Bronchial epithelial cell (primary cell): Measurements from ENCODE around the gene TEX2. TPM values are rescaled to one million over a fixed set of nuclear protein-coding genes. Genes with fewer than 3 reads are reported as not detected.
A peak's percentile ranks its signal among the peaks of the same experiment; 100 is the strongest.

Source experiments
- DNase-seq: peaks from one replicate; pipeline ENCODE4 v3.0.0-alpha.2; 2010; ENCODE audit warnings: low read depth
- FAIRE-seq: peaks from 2 replicates; lab custom pipeline; 2011; peaks lifted over from hg19 to GRCh38; lab: Jason Lieb, UNC
- H3K27me3 ChIP-seq: 2 replicates; pipeline ENCODE4 v1.5.1; 2011; ENCODE audit warnings: low read length; ENCODE audit not compliant: control insufficient read depth, insufficient read depth
- H3K36me3 ChIP-seq: 2 replicates; pipeline ENCODE4 v1.5.1; 2011; ENCODE audit warnings: low read length; ENCODE audit not compliant: control insufficient read depth, insufficient read depth
- H3K4me3 ChIP-seq: 2 replicates; pipeline ENCODE4 v1.5.1; 2011; ENCODE audit warnings: mild to moderate bottlenecking, low read depth, low read length, control low read depth
- total RNA-seq: library from RNA; depleted of rRNA; stranded (reverse); fragments of >200 nt; gene quantifications from 2 replicates; pipeline ENCODE4 v1.2.1, GENCODE V29; 2014
- TF ChIP-seq, protein P1 (sequence below): IDR thresholded peaks from 2 replicates; pipeline ENCODE4 v1.5.1; 2011; ENCODE audit warnings: mild to moderate bottlenecking, moderate library complexity, low read length, control low read depth, inconsistent platforms; ENCODE audit not compliant: insufficient read depth, severe bottlenecking

Gene TEX2
- total RNA-seq, 1 donor from 2014 or later, result 14.7 TPM

DNA sequence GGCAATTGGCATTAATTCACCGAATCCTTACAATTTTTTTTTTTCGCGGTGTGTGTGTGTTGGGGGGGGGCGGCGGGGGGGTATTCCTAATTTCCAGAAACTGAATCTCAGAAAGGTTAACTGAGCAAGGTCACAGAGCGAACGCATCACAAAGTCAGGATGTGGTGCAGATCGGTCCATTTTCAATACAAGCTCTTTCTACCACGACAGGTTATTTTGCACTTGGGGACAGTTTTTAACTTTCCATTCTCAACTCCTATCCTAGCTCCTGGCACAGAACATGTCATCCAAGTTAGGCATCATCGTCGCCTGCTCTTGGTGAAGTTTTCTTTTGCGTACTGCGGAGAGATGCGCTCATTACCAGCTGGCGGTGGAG lies 117.7 kb downstream of the TEX2 start:
- Histone ChIP-seq H3K4me3 (peak overlapping the region; percentile 75), H3K36me3 (peaks cover 2% of the 10 kb centered on the region), H3K27me3 (no peaks in the 10 kb centered on the region)
- no peak for DNase-seq
- TF ChIP-seq, protein P1, sequence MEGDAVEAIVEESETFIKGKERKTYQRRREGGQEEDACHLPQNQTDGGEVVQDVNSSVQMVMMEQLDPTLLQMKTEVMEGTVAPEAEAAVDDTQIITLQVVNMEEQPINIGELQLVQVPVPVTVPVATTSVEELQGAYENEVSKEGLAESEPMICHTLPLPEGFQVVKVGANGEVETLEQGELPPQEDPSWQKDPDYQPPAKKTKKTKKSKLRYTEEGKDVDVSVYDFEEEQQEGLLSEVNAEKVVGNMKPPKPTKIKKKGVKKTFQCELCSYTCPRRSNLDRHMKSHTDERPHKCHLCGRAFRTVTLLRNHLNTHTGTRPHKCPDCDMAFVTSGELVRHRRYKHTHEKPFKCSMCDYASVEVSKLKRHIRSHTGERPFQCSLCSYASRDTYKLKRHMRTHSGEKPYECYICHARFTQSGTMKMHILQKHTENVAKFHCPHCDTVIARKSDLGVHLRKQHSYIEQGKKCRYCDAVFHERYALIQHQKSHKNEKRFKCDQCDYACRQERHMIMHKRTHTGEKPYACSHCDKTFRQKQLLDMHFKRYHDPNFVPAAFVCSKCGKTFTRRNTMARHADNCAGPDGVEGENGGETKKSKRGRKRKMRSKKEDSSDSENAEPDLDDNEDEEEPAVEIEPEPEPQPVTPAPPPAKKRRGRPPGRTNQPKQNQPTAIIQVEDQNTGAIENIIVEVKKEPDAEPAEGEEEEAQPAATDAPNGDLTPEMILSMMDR, result no peak
- no peak for FAIRE-seq

DNA sequence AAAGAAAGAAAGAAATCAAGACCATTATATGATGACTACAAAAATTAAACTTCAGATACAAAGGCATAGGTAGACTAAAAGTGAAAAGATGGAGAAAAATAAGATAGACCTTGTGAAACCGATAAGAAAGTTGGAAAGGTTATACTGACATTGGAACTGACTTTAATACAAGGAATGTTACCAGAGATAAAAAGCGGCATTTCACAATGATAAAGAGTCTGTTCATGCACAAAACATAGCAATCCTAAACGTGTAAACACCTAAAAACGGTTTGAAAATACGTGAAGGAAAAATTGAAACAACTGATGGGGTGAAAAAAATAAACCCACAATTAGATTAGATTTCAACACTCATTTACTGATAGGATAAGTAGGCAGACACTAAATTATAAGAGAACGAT lies 123.5 kb downstream of the TEX2 start:
- TF ChIP-seq, protein P1, result no peak
- DNase-seq (no peak), FAIRE-seq (no peak)
- no peak overlapping the region for H3K4me3 ChIP-seq
- H3K27me3 ChIP-seq, result no peaks in the 10 kb centered on the region
- H3K36me3 ChIP-seq, result no peaks in the 10 kb centered on the region

DNA sequence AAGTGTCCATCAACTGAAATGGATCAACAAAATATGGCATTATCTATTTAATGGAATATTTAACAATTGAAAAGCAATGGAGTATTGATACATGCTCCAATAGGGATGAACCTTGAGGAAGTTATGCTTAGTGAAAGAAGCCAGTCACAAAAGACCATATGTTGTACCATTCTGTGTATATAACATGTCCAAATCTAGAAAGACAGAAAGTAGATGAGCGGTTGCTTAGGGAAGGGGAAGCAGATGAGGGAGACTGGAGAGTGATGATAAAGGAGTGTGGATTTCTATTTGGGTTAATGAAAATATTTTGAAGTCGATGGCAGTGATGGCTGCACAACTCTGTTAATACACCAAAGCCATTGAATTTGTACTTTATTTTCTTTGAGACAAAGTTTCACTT lies 124.6 kb downstream of the TEX2 start:
- TF ChIP-seq, protein P1, result no peak
- no peak for FAIRE-seq

DNA sequence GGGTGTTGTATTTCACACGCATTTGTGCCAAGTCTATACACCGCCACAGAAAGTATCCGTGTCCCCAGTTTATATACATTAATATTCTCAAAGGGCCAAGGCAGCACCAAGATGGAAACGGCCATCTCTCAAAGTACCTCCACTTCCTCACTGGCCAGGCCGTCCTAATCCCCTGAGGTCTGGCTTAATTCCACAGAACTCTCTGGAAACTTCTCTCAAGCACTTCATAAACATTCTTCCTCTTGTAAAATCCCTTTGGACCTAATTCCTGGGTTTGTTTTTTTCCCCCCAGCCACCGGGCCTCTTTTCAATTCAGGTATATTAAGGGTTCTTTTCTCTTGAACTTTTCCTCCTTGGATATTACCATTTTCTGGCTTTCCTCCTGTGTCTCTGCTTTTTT lies 128.1 kb downstream of the TEX2 start:
- Histone ChIP-seq H3K4me3 (no peak overlapping the region), H3K27me3 (no peaks in the 10 kb centered on the region), H3K36me3 (no peaks in the 10 kb centered on the region)
- DNase-seq, result no peak
- no peak for FAIRE-seq
- TF ChIP-seq, protein P1, result no peak

More for the DNA sequence above, 124.6 kb downstream of the TEX2 start:
- Histone ChIP-seq H3K27me3 (no peaks in the 10 kb centered on the region), H3K4me3 (no peak overlapping the region), H3K36me3 (no peaks in the 10 kb centered on the region)
- DNase-seq, result no peak

DNA sequence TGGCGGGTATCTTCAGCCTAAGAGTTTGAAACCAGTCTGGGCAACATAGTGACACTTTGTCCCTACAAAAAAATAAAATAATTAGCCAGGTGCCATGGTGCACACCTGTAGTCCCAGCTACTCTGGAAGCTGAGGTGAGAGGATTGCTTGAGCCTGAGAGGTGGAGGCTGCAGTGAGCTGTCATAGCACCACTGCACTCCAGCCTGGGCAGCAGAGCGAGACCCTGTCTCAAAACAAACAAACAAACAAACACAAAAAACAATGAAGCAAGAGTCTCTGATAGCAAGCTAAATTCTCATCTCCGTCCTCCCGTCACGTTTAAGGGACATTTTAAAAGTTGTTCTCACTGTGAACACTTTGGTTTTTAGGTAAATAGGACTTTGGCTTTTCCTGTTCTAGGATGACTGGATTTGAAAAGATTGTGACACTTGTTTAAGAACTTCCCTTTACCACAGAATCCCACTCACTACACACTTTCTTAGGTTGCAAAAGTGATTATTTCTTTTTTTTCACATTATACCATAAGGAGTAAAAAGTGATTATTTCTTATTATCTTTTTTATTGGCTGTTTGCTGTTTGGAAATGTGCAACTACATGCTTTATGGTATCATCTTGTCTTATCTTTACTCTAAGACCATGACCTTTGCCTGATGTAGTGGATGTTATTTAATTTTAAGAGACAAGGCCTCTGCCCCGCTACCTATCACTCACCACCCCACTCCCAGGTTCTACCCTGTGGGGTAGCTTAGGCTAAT lies 128.7 kb downstream of the TEX2 start:
- Histone ChIP-seq H3K4me3 (no peak overlapping the region), H3K36me3 (no peaks in the 10 kb centered on the region), H3K27me3 (no peaks in the 10 kb centered on the region)
- FAIRE-seq (no peak), DNase-seq (no peak)
- TF ChIP-seq, protein P1, result no peak

DNA sequence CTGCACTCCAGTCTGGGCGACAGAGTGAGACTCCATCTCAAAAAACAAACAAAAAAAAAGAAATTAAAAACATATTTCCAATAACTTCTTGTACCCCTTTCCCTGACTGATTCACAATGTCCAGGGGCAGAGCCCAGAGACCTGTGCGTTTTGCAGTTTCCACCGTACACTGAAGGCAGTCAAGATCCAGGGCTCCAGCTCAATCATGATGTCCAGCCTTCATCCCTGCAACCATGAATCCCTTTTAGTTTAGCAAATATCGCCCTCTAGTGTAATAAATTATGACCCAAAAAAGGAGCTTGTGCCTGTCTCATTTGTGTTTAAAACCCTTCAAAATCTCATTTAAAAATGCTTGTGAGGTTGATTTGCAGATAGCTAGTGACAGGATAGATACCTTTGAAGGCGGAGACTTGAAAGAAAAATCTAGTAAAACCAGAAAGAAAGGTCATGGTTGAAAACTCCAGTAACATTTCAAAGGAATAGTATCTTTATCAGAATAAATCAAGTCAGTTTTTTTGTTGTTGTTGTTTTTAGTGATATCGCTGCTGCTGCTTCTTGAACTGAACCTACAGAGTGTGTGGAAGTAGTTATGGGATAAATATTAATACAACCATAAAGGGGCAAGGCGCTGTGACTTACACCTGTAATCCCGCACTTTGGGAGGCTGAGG lies 129.4 kb downstream of the TEX2 start:
- DNase-seq (peak; percentile 63), FAIRE-seq (no peak)
- TF ChIP-seq, protein P1, result peak; percentile 57
- Histone ChIP-seq H3K36me3 (no peaks in the 10 kb centered on the region), H3K27me3 (no peaks in the 10 kb centered on the region), H3K4me3 (no peak overlapping the region)
